Lower leg skin (tissue), 3 donors: ENCODE data around the gene REV3L.

Experiments used
- CTCF ChIP-seq, 3 donors: fragments of 450-650 bp; IDR thresholded peaks; one replicate each; pipeline ENCODE4 v1.5.1; 2016; ENCODE audit warnings: antibody characterized with exemption in 3 of 3, mild to moderate bottlenecking in 3 of 3, moderate library complexity in 2 of 3
- POLR2A ChIP-seq, 2 donors: fragments of 450-650 bp; IDR thresholded peaks; one replicate each; pipeline ENCODE4 v1.6.1; 2016 to 2017; ENCODE audit warnings: antibody characterized with exemption in 2 of 2, mild to moderate bottlenecking in 1 of 2, moderate library complexity in 1 of 2

DNA sequence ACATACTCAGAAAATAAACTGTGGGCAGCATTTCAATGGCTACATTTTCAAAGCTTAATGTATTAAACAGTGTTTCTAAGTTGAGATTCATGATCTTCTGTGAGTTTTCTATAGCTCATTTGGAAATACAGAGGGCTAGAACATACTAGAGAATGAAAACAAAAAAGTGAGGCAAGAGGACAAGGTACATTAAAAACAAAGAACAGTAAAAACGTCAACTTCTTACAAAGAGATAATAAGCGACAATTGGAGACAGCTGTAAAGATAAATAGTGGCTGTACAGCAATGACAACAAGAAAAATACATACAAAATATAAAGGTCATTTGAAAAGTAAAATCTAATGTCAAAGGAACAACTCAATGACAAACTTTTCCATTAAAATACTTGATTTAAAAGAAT lies 94.3 kb downstream of the REV3L start:
- TF ChIP-seq CTCF (IDR thresholded peaks at IDR 0.05) (no peak), POLR2A (IDR thresholded peaks at IDR 0.05) (no peak)
